Measurements from ENCODE around the gene SEC61G. TPM values are rescaled to one million over a fixed set of nuclear protein-coding genes. Genes with fewer than 3 reads are reported as not detected.

SEC61G gene
- 100 to 1,000 TPM; 157 to 186 (median 166) TPM for polyA plus RNA-seq (ENCODE audit: insufficient read depth in 1 of 5, insufficient read length in 5 of 5, low replicate concordance in 1 of 5)
- long read RNA-seq, donor 1, transcript SEC61G-201 (4 exons, 462 nt) = major isoform, 178 of 225 reads
- long read RNA-seq, donor 1, transcript SEC61G-202 (4 exons, 459 nt) = minor isoform, 21 of 225 reads
- long read RNA-seq, donor 1, transcript SEC61G-204 (4 exons, 512 nt) = minor isoform, 5 of 225 reads
- long read RNA-seq, donor 1, partial matches to known transcripts = 14 of 225 reads
- long read RNA-seq, donor 1, other reads (novel, unspliced or antisense) = 5 of 225 reads
- long read RNA-seq, donor 2, transcript SEC61G-201 (4 exons, 462 nt) = major isoform, 55 of 70 reads
- long read RNA-seq, donor 2, partial matches to known transcripts = 11 of 70 reads
- long read RNA-seq, donor 2, other reads (novel, unspliced or antisense) = 0 of 70 reads
- long read RNA-seq, donor 3, transcript SEC61G-202 (4 exons, 459 nt) = minor isoform, 18 of 140 reads
- long read RNA-seq, donor 3, transcript SEC61G-201 (4 exons, 462 nt) = major isoform, 107 of 140 reads
- long read RNA-seq, donor 3, partial matches to known transcripts = 14 of 140 reads
- long read RNA-seq, donor 3, other reads (novel, unspliced or antisense) = 0 of 140 reads
- long read RNA-seq, donor 4, transcript SEC61G-202 (4 exons, 459 nt) = minor isoform, 7 of 109 reads
- long read RNA-seq, donor 4, transcript SEC61G-201 (4 exons, 462 nt) = major isoform, 72 of 109 reads
- long read RNA-seq, donor 4, partial matches to known transcripts = 23 of 109 reads
- long read RNA-seq, donor 4, other reads (novel, unspliced or antisense) = 0 of 109 reads
- long read RNA-seq, donor 5, transcript SEC61G-202 (4 exons, 459 nt) = minor isoform, 19 of 249 reads
- long read RNA-seq, donor 5, transcript SEC61G-201 (4 exons, 462 nt) = major isoform, 184 of 249 reads
- long read RNA-seq, donor 5, partial matches to known transcripts = 41 of 249 reads
- long read RNA-seq, donor 5, other reads (novel, unspliced or antisense) = 0 of 249 reads
- long read RNA-seq, donor 6, transcript SEC61G-201 (4 exons, 462 nt) = major isoform, 164 of 196 reads
- long read RNA-seq, donor 6, transcript SEC61G-202 (4 exons, 459 nt) = minor isoform, 15 of 196 reads
- long read RNA-seq, donor 6, partial matches to known transcripts = 13 of 196 reads
- long read RNA-seq, donor 6, other reads (novel, unspliced or antisense) = 0 of 196 reads
- long read RNA-seq, donor 7, transcript SEC61G-201 (4 exons, 462 nt) = major isoform, 58 of 73 reads
- long read RNA-seq, donor 7, transcript SEC61G-202 (4 exons, 459 nt) = minor isoform, 7 of 73 reads
- long read RNA-seq, donor 7, partial matches to known transcripts = 5 of 73 reads
- long read RNA-seq, donor 7, other reads (novel, unspliced or antisense) = 0 of 73 reads
- long read RNA-seq, donor 8, transcript SEC61G-201 (4 exons, 462 nt) = major isoform, 49 of 66 reads
- long read RNA-seq, donor 8, transcript SEC61G-202 (4 exons, 459 nt) = minor isoform, 8 of 66 reads
- long read RNA-seq, donor 8, partial matches to known transcripts = 9 of 66 reads
- long read RNA-seq, donor 8, other reads (novel, unspliced or antisense) = 0 of 66 reads

GRCh38 chr7:54758702-54759592 lies at the start of gene SEC61G:
Gene SEC61G, minus strand, starts transcription at chr7:54759211. Its CDS starts 1,623 bp downstream, at chr7:54757588.
- peak; percentile 98 for DNase-seq

- DNase-seq = no peak
Measured at GRCh38 chr7:54802841-54803240, 43.8 kb upstream of the SEC61G start.

- DNase-seq = no peak
Measured at GRCh38 chr7:54802114-54802513, 43.1 kb upstream of the SEC61G start.

- no peak for DNase-seq
Measured at GRCh38 chr7:54799792-54800191, 40.8 kb upstream of the SEC61G start.

- DNase-seq = no peak
Measured at GRCh38 chr7:54798530-54798929, 39.5 kb upstream of the SEC61G start.

- no peak for DNase-seq
Measured at GRCh38 chr7:54796853-54797252, 37.8 kb upstream of the SEC61G start.

- peak in 1 of 2 donors; percentile 37 for DNase-seq
Measured at GRCh38 chr7:54796150-54796549, 37.1 kb upstream of the SEC61G start.

- no peak for DNase-seq
Measured at GRCh38 chr7:54792383-54792782, 33.4 kb upstream of the SEC61G start.

GRCh38 chr7:54788664-54789063 lies 29.7 kb upstream of the SEC61G start:
- peak; percentile 51 to 68 for DNase-seq

- no peak for DNase-seq
Measured at GRCh38 chr7:54785261-54785660, 26.2 kb upstream of the SEC61G start.

- DNase-seq = no peak
Measured at GRCh38 chr7:54783952-54784351, 24.9 kb upstream of the SEC61G start.

- DNase-seq = no peak
Measured at GRCh38 chr7:54782829-54783228, 23.8 kb upstream of the SEC61G start.

- DNase-seq = no peak
Measured at GRCh38 chr7:54782314-54782713, 23.3 kb upstream of the SEC61G start.

GRCh38 chr7:54781134-54781920 lies 22.3 kb upstream of the SEC61G start:
- no peak for DNase-seq

GRCh38 chr7:54780490-54780889 lies 21.5 kb upstream of the SEC61G start:
- no peak for DNase-seq

GRCh38 chr7:54778696-54779540 lies 19.9 kb upstream of the SEC61G start:
- no peak for DNase-seq

GRCh38 chr7:54778166-54778565 lies 19.2 kb upstream of the SEC61G start:
- no peak for DNase-seq

Data from right lung (tissue), 10 donors.